CD4-positive, alpha-beta T cell (primary cell): ENCODE results near the gene RTCB. TPM values are rescaled to one million over a fixed set of nuclear protein-coding genes. Genes with fewer than 3 reads are reported as not detected.

ENCODE experiments used
- ATAC-seq: fragments of 200-7000 bp; cut with Tn5 transposase; one replicate; pipeline ENCODE4 v1.10.0; 2022; ENCODE audit warnings: mild to moderate bottlenecking; ENCODE audit not compliant: poor library complexity
- CTCF ChIA-PET: fragments of 350-600 bp; sonication (Branson Sonifier 250); formaldehyde crosslinking; loops from one replicate; lab custom pipeline; 2021; ENCODE audit warnings: antibody characterized with exemption, inconsistent platforms; lab: Charles Lee
- POLR2A ChIA-PET: fragments of 350-600 bp; sonication (Branson Sonifier 250); formaldehyde crosslinking; loops from one replicate; lab custom pipeline; 2021; ENCODE audit warnings: antibody characterized with exemption, inconsistent platforms; lab: Charles Lee
- DNase-seq, 14 experiments: peaks; one replicate each; pipeline ENCODE4 v3.0.0-alpha.2; 2013 to 2020; ENCODE audit warnings: mixed read lengths in 2 of 14
- H3K27ac ChIP-seq, 2 donors: one replicate each; pipeline versions ENCODE4 v1.5.1 to v1.7.0; 2013; ENCODE audit warnings: low read length in 2 of 2, low read depth in 1 of 2, mild to moderate bottlenecking in 1 of 2
- H3K27me3 ChIP-seq, 2 experiments: 1 replicate in 1 of 2; 2 replicates in 1 of 2; pipeline versions ENCODE4 v1.6.1 to v1.7.0; 2013; ENCODE audit warnings: low read length in 2 of 2, control low read depth in 1 of 2, mild to moderate bottlenecking in 1 of 2, moderate library complexity in 1 of 2; ENCODE audit not compliant: insufficient read depth in 2 of 2, control insufficient read depth in 1 of 2
- H3K36me3 ChIP-seq: one replicate; pipeline ENCODE4 v1.6.1; 2013; ENCODE audit warnings: low read length, control low read depth; ENCODE audit not compliant: insufficient read depth
- H3K4me1 ChIP-seq: one replicate; pipeline ENCODE4 v1.6.1; 2013; ENCODE audit warnings: low read length, control low read depth; ENCODE audit not compliant: insufficient read depth
- H3K4me3 ChIP-seq: one replicate; pipeline ENCODE4 v1.5.1; 2013; ENCODE audit warnings: mild to moderate bottlenecking, low read length, moderate library complexity
- H3K9me3 ChIP-seq, 2 experiments: 1 replicate in 1 of 2; 2 replicates in 1 of 2; pipeline versions ENCODE4 v1.6.1 to v1.7.0; 2013; ENCODE audit warnings: low read length in 2 of 2, mild to moderate bottlenecking in 2 of 2, control low read depth in 1 of 2, moderate library complexity in 1 of 2; ENCODE audit not compliant: control insufficient read depth in 1 of 2, insufficient read depth in 1 of 2
- H3K27ac Mint-ChIP-seq: one replicate; pipeline ENCODE4 v1.8.0; 2020; ENCODE audit warnings: mixed read lengths
- H3K27me3 Mint-ChIP-seq: one replicate; pipeline ENCODE4 v1.8.0; 2021; ENCODE audit warnings: mixed read lengths
- H3K36me3 Mint-ChIP-seq: one replicate; pipeline ENCODE4 v1.8.0; 2021; ENCODE audit warnings: low read depth, mixed read lengths
- H3K4me1 Mint-ChIP-seq: one replicate; pipeline ENCODE4 v1.8.0; 2021; ENCODE audit warnings: low read depth, mixed read lengths
- H3K4me3 Mint-ChIP-seq: one replicate; pipeline ENCODE4 v1.8.0; 2020; ENCODE audit warnings: mild to moderate bottlenecking, mixed read lengths
- H3K9me3 Mint-ChIP-seq: one replicate; pipeline ENCODE4 v1.8.0; 2020; ENCODE audit warnings: mixed read lengths
- CTCF ChIP-seq: fragments of 200-600 bp; IDR thresholded peaks from one replicate; pipeline ENCODE4 v1.8.0; 2022; ENCODE audit warnings: antibody characterized with exemption, mild to moderate bottlenecking
- intact Hi-C, 2 experiments: fragments of 100-400 bp; cut with DNase I in 1 of 2; cut with micrococcal nuclease in 1 of 2; formaldehyde crosslinking; loops; one replicate each; pipeline versions ENCODE4 v1.15.1 to v1.9.0; 2023 to 2025; cut with DNase I, micrococcal nuclease
- total RNA-seq, 174 experiments: library from RNA in 2 of 174; stranded (reverse) in 2 of 174; gene quantifications; one replicate each; pipeline ENCODE4 v1.2.3 and lab custom pipeline; 2021 to 2026

The RTCB gene
- total RNA-seq, 2 experiments from 2014 or later, result 30.1 to 36.0 TPM

- Mint-ChIP-seq H3K4me3 (no peak overlapping the region), H3K4me1 (no peaks in the 10 kb centered on the region), H3K27me3 (no peaks in the 10 kb centered on the region), H3K9me3 (no peaks in the 10 kb centered on the region), H3K27ac (no peak overlapping the region), H3K36me3 (no peaks in the 10 kb centered on the region)
- H3K4me3 ChIP-seq, result no peak overlapping the region
- ChIA-PET CTCF (no interaction called here), POLR2A (no interaction called here)
- no peaks in the 10 kb centered on the region for H3K36me3 ChIP-seq
- H3K9me3 ChIP-seq, result no peaks in the 10 kb centered on the region
- H3K27ac ChIP-seq, result no peak overlapping the region
- no peaks in the 10 kb centered on the region for H3K27me3 ChIP-seq
- no peaks in the 10 kb centered on the region for H3K4me1 ChIP-seq
- ATAC-seq, result no peak
- DNase-seq, result no peak
- no peak for TF ChIP-seq CTCF
- intact Hi-C loops, result no loop called here
These were observed 33.3 kb downstream of the RTCB start for GRCh38 chr22:32378707-32379272.

GRCh38 chr22:32376681-32377080 lies 35.4 kb downstream of the RTCB start:
- ChIA-PET POLR2A (no interaction called here), CTCF (no interaction called here)
- H3K27ac ChIP-seq, result no peak overlapping the region
- no peak for TF ChIP-seq CTCF
- no peaks in the 10 kb centered on the region for H3K4me1 ChIP-seq
- no peaks in the 10 kb centered on the region for H3K36me3 Mint-ChIP-seq
- no peak overlapping the region for H3K27ac Mint-ChIP-seq
- H3K9me3 ChIP-seq, result no peaks in the 10 kb centered on the region
- no peaks in the 10 kb centered on the region for H3K36me3 ChIP-seq
- no peaks in the 10 kb centered on the region for H3K4me1 Mint-ChIP-seq
- intact Hi-C loops, result no loop called here
- ATAC-seq, result no peak
- H3K4me3 ChIP-seq, result no peak overlapping the region
- H3K27me3 ChIP-seq, result no peaks in the 10 kb centered on the region
- H3K9me3 Mint-ChIP-seq, result no peaks in the 10 kb centered on the region
- no peak overlapping the region for H3K4me3 Mint-ChIP-seq
- no peak for DNase-seq
- no peaks in the 10 kb centered on the region for H3K27me3 Mint-ChIP-seq

GRCh38 chr22:32375678-32376450 lies 36.2 kb downstream of the RTCB start:
- Mint-ChIP-seq H3K9me3 (no peaks in the 10 kb centered on the region), H3K4me3 (no peak overlapping the region), H3K27me3 (no peaks in the 10 kb centered on the region), H3K4me1 (no peaks in the 10 kb centered on the region), H3K27ac (no peak overlapping the region), H3K36me3 (no peaks in the 10 kb centered on the region)
- no peaks in the 10 kb centered on the region for H3K9me3 ChIP-seq
- ChIA-PET POLR2A (no interaction called here), CTCF (no interaction called here)
- no peak overlapping the region for H3K4me3 ChIP-seq
- no peak overlapping the region for H3K27ac ChIP-seq
- H3K4me1 ChIP-seq, result no peaks in the 10 kb centered on the region
- no peak for TF ChIP-seq CTCF
- H3K36me3 ChIP-seq, result no peaks in the 10 kb centered on the region
- DNase-seq, result no peak
- ATAC-seq, result no peak
- intact Hi-C loops, result no loop called here
- H3K27me3 ChIP-seq, result no peaks in the 10 kb centered on the region
